ACC112 (cell line): ENCODE measurements around the gene ANKRD11.

Experiments
- H2AFZ ChIP-seq: fragments of 200-600 bp; sonication (generic); one replicate; pipeline ENCODE4 v1.6.0; 2017; ENCODE audit warnings: antibody characterized with exemption, low read length; ENCODE audit not compliant: unreplicated experiment
- H3K27ac ChIP-seq: fragments of 200-600 bp; sonication (generic); 2 replicates; pipeline ENCODE4 v1.5.1; 2014; ENCODE audit warnings: low read depth, mild to moderate bottlenecking, antibody characterized with exemption, low read length, moderate library complexity
- H3K27me3 ChIP-seq: fragments of 200-600 bp; sonication (generic); 2 replicates; pipeline ENCODE4 v1.6.1; 2014; ENCODE audit warnings: mild to moderate bottlenecking, antibody characterized with exemption, low read length, moderate library complexity, mixed read lengths; ENCODE audit not compliant: insufficient read depth
- H3K36me3 ChIP-seq: fragments of 200-600 bp; sonication (generic); 2 replicates; pipeline ENCODE4 v1.6.1; 2016; ENCODE audit warnings: mild to moderate bottlenecking, antibody characterized with exemption, low read length, moderate library complexity, mixed read lengths; ENCODE audit not compliant: insufficient read depth
- H3K4me1 ChIP-seq: fragments of 200-600 bp; sonication (generic); one replicate; pipeline ENCODE4 v1.6.1; 2016; ENCODE audit warnings: low read length, mixed read lengths; ENCODE audit not compliant: insufficient read depth, unreplicated experiment, control insufficient read depth
- H3K4me3 ChIP-seq: fragments of 200-600 bp; sonication (generic); 2 replicates; pipeline ENCODE4 v1.5.1; 2014; ENCODE audit warnings: mild to moderate bottlenecking, low read depth, low read length
- H3K79me2 ChIP-seq: fragments of 200-600 bp; sonication (generic); one replicate; pipeline ENCODE4 v1.6.0; 2016; ENCODE audit warnings: low read length; ENCODE audit not compliant: control insufficient read depth, unreplicated experiment, insufficient read depth

The ANKRD11 gene

GRCh38 chr16:89279666-89280481, 210.5 kb downstream of the ANKRD11 start:
- Histone ChIP-seq H3K4me3 (no peak overlapping the region), H3K27ac (no peak overlapping the region), H3K36me3 (peaks cover 16% of the 10 kb centered on the region), H2AFZ (no peak overlapping the region), H3K79me2 (peaks cover 3% of the 10 kb centered on the region), H3K27me3 (no peaks in the 10 kb centered on the region), H3K4me1 (no peaks in the 10 kb centered on the region)

- peaks cover 6% of the 10 kb centered on the region for H3K79me2 ChIP-seq
- no peaks in the 10 kb centered on the region for H3K4me1 ChIP-seq
- H3K36me3 ChIP-seq = 0 out of 2 replicates have a peak, but pooled peaks cover 8% of the 10 kb centered on the region
These were observed 211.7 kb downstream of the ANKRD11 start for GRCh38 chr16:89278441-89279240.

GRCh38 chr16:89277641-89278341, 212.6 kb downstream of the ANKRD11 start:
- H3K79me2 ChIP-seq = peaks cover 3% of the 10 kb centered on the region
- H3K27me3 ChIP-seq = no peaks in the 10 kb centered on the region
- H3K4me3 ChIP-seq = no peak overlapping the region
- H3K36me3 ChIP-seq = peaks cover 8% of the 10 kb centered on the region; the same call in 1 of the 2 replicates
- no peak overlapping the region for H3K27ac ChIP-seq
- no peaks in the 10 kb centered on the region for H3K4me1 ChIP-seq
- H2AFZ ChIP-seq = no peak overlapping the region

More at GRCh38 chr16:89278441-89279240, 211.7 kb downstream of the ANKRD11 start:
- no peak overlapping the region for H3K27ac ChIP-seq
- no peak overlapping the region for H2AFZ ChIP-seq
- no peaks in the 10 kb centered on the region for H3K27me3 ChIP-seq
- no peak overlapping the region for H3K4me3 ChIP-seq

- no peak overlapping the region for H3K4me3 ChIP-seq
- H3K79me2 ChIP-seq = peaks cover 3% of the 10 kb centered on the region
- H3K36me3 ChIP-seq = peaks cover 14% of the 10 kb centered on the region; the same call in 1 of the 2 replicates
- H2AFZ ChIP-seq = no peak overlapping the region
- no peaks in the 10 kb centered on the region for H3K4me1 ChIP-seq
- H3K27me3 ChIP-seq = no peaks in the 10 kb centered on the region
- H3K27ac ChIP-seq = no peak overlapping the region
These were observed 213.3 kb downstream of the ANKRD11 start for GRCh38 chr16:89277049-89277448.

- Histone ChIP-seq H3K79me2 (peaks cover 11% of the 10 kb centered on the region), H3K4me1 (peaks cover 5% of the 10 kb centered on the region), H3K4me3 (no peak overlapping the region), H3K36me3 (peaks cover 21% of the 10 kb centered on the region; the same call in 1 of the 2 replicates), H3K27ac (no peak overlapping the region), H2AFZ (no peak overlapping the region), H3K27me3 (no peaks in the 10 kb centered on the region)
These were observed 214.3 kb downstream of the ANKRD11 start for GRCh38 chr16:89275837-89276720.

- H3K79me2 ChIP-seq = peaks cover 11% of the 10 kb centered on the region
- H3K4me1 ChIP-seq = peaks cover 13% of the 10 kb centered on the region
- no peaks in the 10 kb centered on the region for H3K27me3 ChIP-seq
- H3K4me3 ChIP-seq = no peak overlapping the region
- H3K27ac ChIP-seq = no peak overlapping the region
- H3K36me3 ChIP-seq = peaks cover 21% of the 10 kb centered on the region; the same call in 1 of the 2 replicates
- H2AFZ ChIP-seq = no peak overlapping the region
These were observed 215.1 kb downstream of the ANKRD11 start for GRCh38 chr16:89275284-89275584.

GRCh38 chr16:89274561-89275283, 215.6 kb downstream of the ANKRD11 start:
- Histone ChIP-seq H3K79me2 (peaks cover 11% of the 10 kb centered on the region), H3K27me3 (no peaks in the 10 kb centered on the region), H3K27ac (no peak overlapping the region), H3K36me3 (peaks cover 21% of the 10 kb centered on the region; the same call in 1 of the 2 replicates), H3K4me1 (peaks cover 19% of the 10 kb centered on the region), H3K4me3 (no peak overlapping the region), H2AFZ (no peak overlapping the region)

- Histone ChIP-seq H3K4me1 (peaks cover 21% of the 10 kb centered on the region), H3K4me3 (no peak overlapping the region), H3K27ac (no peak overlapping the region), H3K79me2 (peaks cover 11% of the 10 kb centered on the region), H3K36me3 (peaks cover 21% of the 10 kb centered on the region; the same call in 1 of the 2 replicates), H3K27me3 (no peaks in the 10 kb centered on the region), H2AFZ (no peak overlapping the region)
These were observed 216.5 kb downstream of the ANKRD11 start for GRCh38 chr16:89273741-89274472.

GRCh38 chr16:89272631-89273030, 217.7 kb downstream of the ANKRD11 start:
- H2AFZ ChIP-seq = no peak overlapping the region
- H3K4me1 ChIP-seq = peaks cover 26% of the 10 kb centered on the region
- H3K79me2 ChIP-seq = peaks cover 11% of the 10 kb centered on the region
- H3K4me3 ChIP-seq = no peak overlapping the region
- H3K27me3 ChIP-seq = no peaks in the 10 kb centered on the region
- peaks cover 21% of the 10 kb centered on the region; the same call in 1 of the 2 replicates for H3K36me3 ChIP-seq
- no peak overlapping the region for H3K27ac ChIP-seq
